ACC112 (cell line): ENCODE measurements around the gene ANKS1B.

Source experiments
- H2AFZ ChIP-seq: fragments of 200-600 bp; sonication (generic); one replicate; pipeline ENCODE4 v1.6.0; 2017; ENCODE audit warnings: antibody characterized with exemption, low read length; ENCODE audit not compliant: unreplicated experiment
- H3K27ac ChIP-seq: fragments of 200-600 bp; sonication (generic); 2 replicates; pipeline ENCODE4 v1.5.1; 2014; ENCODE audit warnings: low read depth, mild to moderate bottlenecking, antibody characterized with exemption, low read length, moderate library complexity
- H3K27me3 ChIP-seq: fragments of 200-600 bp; sonication (generic); 2 replicates; pipeline ENCODE4 v1.6.1; 2014; ENCODE audit warnings: mild to moderate bottlenecking, antibody characterized with exemption, low read length, moderate library complexity, mixed read lengths; ENCODE audit not compliant: insufficient read depth
- H3K36me3 ChIP-seq: fragments of 200-600 bp; sonication (generic); 2 replicates; pipeline ENCODE4 v1.6.1; 2016; ENCODE audit warnings: mild to moderate bottlenecking, antibody characterized with exemption, low read length, moderate library complexity, mixed read lengths; ENCODE audit not compliant: insufficient read depth
- H3K4me1 ChIP-seq: fragments of 200-600 bp; sonication (generic); one replicate; pipeline ENCODE4 v1.6.1; 2016; ENCODE audit warnings: low read length, mixed read lengths; ENCODE audit not compliant: insufficient read depth, unreplicated experiment, control insufficient read depth
- H3K4me3 ChIP-seq: fragments of 200-600 bp; sonication (generic); 2 replicates; pipeline ENCODE4 v1.5.1; 2014; ENCODE audit warnings: mild to moderate bottlenecking, low read depth, low read length
- H3K79me2 ChIP-seq: fragments of 200-600 bp; sonication (generic); one replicate; pipeline ENCODE4 v1.6.0; 2016; ENCODE audit warnings: low read length; ENCODE audit not compliant: control insufficient read depth, unreplicated experiment, insufficient read depth

The ANKS1B gene

GRCh38 chr12:99027461-99027860 lies 957.3 kb downstream of the ANKS1B start:
- Histone ChIP-seq H3K27me3 (no peaks in the 10 kb centered on the region; the same call in none of the 2 replicates), H3K4me3 (no peak overlapping the region), H3K79me2 (no peaks in the 10 kb centered on the region), H3K27ac (no peak overlapping the region), H3K4me1 (no peaks in the 10 kb centered on the region), H2AFZ (no peak overlapping the region), H3K36me3 (no peaks in the 10 kb centered on the region)

- H3K4me3 ChIP-seq: no peak overlapping the region
- no peak overlapping the region for H2AFZ ChIP-seq
- H3K79me2 ChIP-seq: no peaks in the 10 kb centered on the region
- no peaks in the 10 kb centered on the region; the same call in none of the 2 replicates for H3K27me3 ChIP-seq
- no peaks in the 10 kb centered on the region for H3K36me3 ChIP-seq
- no peaks in the 10 kb centered on the region for H3K4me1 ChIP-seq
- H3K27ac ChIP-seq: no peak overlapping the region
Observed at GRCh38 chr12:99027055-99027393, 957.7 kb downstream of the ANKS1B start.

GRCh38 chr12:99026332-99027054 lies 958.2 kb downstream of the ANKS1B start:
- no peaks in the 10 kb centered on the region for H3K4me1 ChIP-seq
- H3K79me2 ChIP-seq: no peaks in the 10 kb centered on the region
- H2AFZ ChIP-seq: no peak overlapping the region
- no peaks in the 10 kb centered on the region; the same call in none of the 2 replicates for H3K27me3 ChIP-seq
- H3K36me3 ChIP-seq: no peaks in the 10 kb centered on the region
- no peak overlapping the region for H3K27ac ChIP-seq
- H3K4me3 ChIP-seq: no peak overlapping the region

- H3K27me3 ChIP-seq: no peaks in the 10 kb centered on the region; the same call in none of the 2 replicates
- H3K36me3 ChIP-seq: no peaks in the 10 kb centered on the region
- no peaks in the 10 kb centered on the region for H3K79me2 ChIP-seq
- H2AFZ ChIP-seq: no peak overlapping the region
- no peak overlapping the region for H3K27ac ChIP-seq
- H3K4me1 ChIP-seq: no peaks in the 10 kb centered on the region
- H3K4me3 ChIP-seq: no peak overlapping the region
Observed at GRCh38 chr12:99024870-99025269, 959.9 kb downstream of the ANKS1B start.

- Histone ChIP-seq H2AFZ (no peak overlapping the region), H3K27ac (no peak overlapping the region), H3K4me3 (no peak overlapping the region), H3K36me3 (no peaks in the 10 kb centered on the region), H3K79me2 (no peaks in the 10 kb centered on the region), H3K4me1 (no peaks in the 10 kb centered on the region), H3K27me3 (no peaks in the 10 kb centered on the region; the same call in none of the 2 replicates)
Observed at GRCh38 chr12:99024191-99024590, 960.5 kb downstream of the ANKS1B start.

- Histone ChIP-seq H3K4me3 (no peak overlapping the region), H3K27me3 (no peaks in the 10 kb centered on the region; the same call in none of the 2 replicates), H3K27ac (no peak overlapping the region), H3K4me1 (no peaks in the 10 kb centered on the region), H3K79me2 (no peaks in the 10 kb centered on the region), H3K36me3 (no peaks in the 10 kb centered on the region), H2AFZ (no peak overlapping the region)
Observed at GRCh38 chr12:99020871-99021270, 963.9 kb downstream of the ANKS1B start.

- Histone ChIP-seq H2AFZ (no peak overlapping the region), H3K79me2 (no peaks in the 10 kb centered on the region), H3K4me3 (no peak overlapping the region), H3K27ac (no peak overlapping the region), H3K4me1 (no peaks in the 10 kb centered on the region), H3K36me3 (no peaks in the 10 kb centered on the region), H3K27me3 (no peaks in the 10 kb centered on the region; the same call in none of the 2 replicates)
Observed at GRCh38 chr12:99019798-99020197, 964.9 kb downstream of the ANKS1B start.

- no peak overlapping the region for H3K27ac ChIP-seq
- no peaks in the 10 kb centered on the region; the same call in none of the 2 replicates for H3K27me3 ChIP-seq
- no peaks in the 10 kb centered on the region for H3K4me1 ChIP-seq
- no peak overlapping the region for H3K4me3 ChIP-seq
- H3K36me3 ChIP-seq: no peaks in the 10 kb centered on the region
- no peak overlapping the region for H2AFZ ChIP-seq
- H3K79me2 ChIP-seq: no peaks in the 10 kb centered on the region
Observed at GRCh38 chr12:99017971-99018370, 966.8 kb downstream of the ANKS1B start.

GRCh38 chr12:99009654-99010296 lies 975.0 kb downstream of the ANKS1B start:
- Histone ChIP-seq H3K4me3 (no peak overlapping the region), H3K36me3 (no peaks in the 10 kb centered on the region), H3K4me1 (no peaks in the 10 kb centered on the region), H2AFZ (no peak overlapping the region), H3K27ac (no peak overlapping the region), H3K27me3 (no peaks in the 10 kb centered on the region), H3K79me2 (no peaks in the 10 kb centered on the region)

GRCh38 chr12:99005601-99006000 lies 979.1 kb downstream of the ANKS1B start:
- no peak overlapping the region for H3K27ac ChIP-seq
- H3K27me3 ChIP-seq: no peaks in the 10 kb centered on the region; the same call in 1 of the 2 replicates
- H2AFZ ChIP-seq: no peak overlapping the region
- H3K36me3 ChIP-seq: no peaks in the 10 kb centered on the region
- H3K4me1 ChIP-seq: no peaks in the 10 kb centered on the region
- no peaks in the 10 kb centered on the region for H3K79me2 ChIP-seq
- no peak overlapping the region for H3K4me3 ChIP-seq
